GM18511 (cell line): Measurements from ENCODE around the gene GREM1.

Source experiments
- ATAC-seq: cut with Tn5 transposase; IDR thresholded peaks from one replicate; pipeline ENCODE4 v1.9.1; 2021; ENCODE audit warnings: mild to moderate bottlenecking, moderate library complexity; ENCODE audit not compliant: unreplicated experiment

The GREM1 gene

GRCh38 chr15:32778391-32779176 lies 60.8 kb downstream of the GREM1 start:
- ATAC-seq, result no peak

- no peak for ATAC-seq
Observed at GRCh38 chr15:32781781-32782180, 64.0 kb downstream of the GREM1 start.

GRCh38 chr15:32784581-32784980 lies 66.8 kb downstream of the GREM1 start:
- ATAC-seq, result no peak

- ATAC-seq, result no peak
Observed at GRCh38 chr15:32786906-32787305, 69.1 kb downstream of the GREM1 start.

- ATAC-seq, result no peak
Observed at GRCh38 chr15:32787949-32788348, 70.1 kb downstream of the GREM1 start.

- no peak for ATAC-seq
Observed at GRCh38 chr15:32790352-32790999, 72.7 kb downstream of the GREM1 start.

GRCh38 chr15:32792436-32792835 lies 74.6 kb downstream of the GREM1 start:
- ATAC-seq, result no peak
